Ovary (tissue), 9 donors: ENCODE results near the gene VASN. TPM values are rescaled to one million over a fixed set of nuclear protein-coding genes. Genes with fewer than 3 reads are reported as not detected.
"Not testable (repeated sequence)": the region's sequence is repeated elsewhere in the genome, so short reads cannot be mapped to it uniquely, and the experiment has no call there.

Experiments
- DNase-seq, 5 donors: peaks; one replicate each; pipeline ENCODE4 v3.0.0-alpha.2; 2019 to 2020
- H3K27ac ChIP-seq, 2 donors: fragments of 200-600 bp; one replicate each; pipeline versions ENCODE4 v1.5.1 to v1.8.0; 2019 to 2022
- H3K27me3 ChIP-seq: fragments of 200-600 bp; one replicate; pipeline ENCODE4 v1.8.0; 2022
- H3K36me3 ChIP-seq: fragments of 200-600 bp; sonication (generic); one replicate; pipeline ENCODE4 v1.5.1; 2019
- H3K4me1 ChIP-seq: one replicate; pipeline ENCODE4 v1.8.1; 2013; ENCODE audit warnings: mild to moderate bottlenecking, moderate library complexity; ENCODE audit not compliant: insufficient read depth
- H3K4me3 ChIP-seq: fragments of 200-600 bp; sonication (generic); one replicate; pipeline ENCODE4 v1.5.1; 2017
- H3K9me3 ChIP-seq, 2 donors: fragments of 200-600 bp in 1 of 2; sonication (generic) in 1 of 2; one replicate each; pipeline versions ENCODE4 v1.5.1 to v1.8.1; 2013 to 2019; ENCODE audit warnings: mild to moderate bottlenecking in 1 of 2, moderate library complexity in 1 of 2
- CTCF ChIP-seq, 3 donors: fragments of 450-650 bp in 2 of 3; fragments of 200-600 bp in 1 of 3; IDR thresholded peaks; one replicate each; pipeline versions ENCODE4 v1.5.1 to v1.8.0; 2016 to 2022; ENCODE audit warnings: antibody characterized with exemption in 3 of 3, mild to moderate bottlenecking in 1 of 3
- EP300 ChIP-seq: sonication (generic); formaldehyde crosslinking; IDR thresholded peaks from one replicate; pipeline ENCODE4 v1.6.1; 2017; ENCODE audit warnings: antibody characterized with exemption
- POLR2A ChIP-seq: fragments of 450-650 bp; IDR thresholded peaks from one replicate; pipeline ENCODE4 v1.6.1; 2017; ENCODE audit warnings: antibody characterized with exemption, mild to moderate bottlenecking, moderate library complexity
- WGBS, 3 donors: extraction: QIAGEN DNeasy Blood & Tissue Kit in 1 of 3; methylation state at CpG; one replicate each; pipeline versions ENCODE4 v1.1.5 to v1.1.7; 2013 to 2017; 5-methylcytosine and 5-hydroxymethylcytosine counted together
- intact Hi-C, 4 donors: fragments of 100-400 bp; cut with DNase I; formaldehyde crosslinking; loops; one replicate each; pipeline versions ENCODE4 v1.11.0 to v1.15.1; 2022 to 2023
- polyA plus RNA-seq, 2 donors: library from polyadenylated mRNA; stranded (reverse); fragments of 200-250 nt in 1 of 2; fragments of 350-450 nt in 1 of 2; fragmentation: Illumina TruSeq in 1 of 2; extraction: RNeasy Lipid Tissue Mini Kit (QIAGEN cat#74804) in 1 of 2; gene quantifications; one replicate each; pipeline ENCODE4 v1.2.3, GENCODE V29; 2013 to 2014
- total RNA-seq, 7 donors: library from RNA; depleted of rRNA in 2 of 7; stranded (reverse); fragments of >200 nt in 2 of 7; fragmentation: NEBNext Ultra II Directional in 3 of 7; extraction: Animal tissue kit (Norgen Biotek cat#: 25700) in 3 of 7; gene quantifications; one replicate each; pipeline versions ENCODE4 v1.1.0 to v1.2.4, GENCODE V29; 2016 to 2023
- donor health status: DM: no; HTN: no; CAD: no; lungs with moderate emphysema.
- donor health status: DM: no; HTN: no; CAD: no.
- donor health status: Bipolar disorder and iron deficiency.
- donor health status: DM: yes; HTN: yes; CAD: no.
- donor health status: DM: no; HTN: no; CAD: no.
- donor health status: DM: yes; HTN: yes; CAD: no.

The VASN gene
- total and polyA plus RNA-seq, 9 donors, result 2.4 to 49.5 (median 43.5) TPM

GRCh38 chr16:4332623-4333307 is 38.9 kb upstream of the VASN start:
- no peaks in the 10 kb centered on the region for H3K27me3 ChIP-seq
- H3K9me3 ChIP-seq, result no peaks in the 10 kb centered on the region
- WGBS, 3 donors, result 77 to 86% (median 79%) methylated on average over 16 to 19 of the region's 19 CpGs
- DNase-seq, result no peak
- no peak overlapping the region for H3K4me3 ChIP-seq
- intact Hi-C loops, result loop anchor here in 2 of 4 donors (5.0 to 10.0 kb wide), 2 partner anchors 130 to 348 kb away; no protein-coding TSS in a partner anchor
- TF ChIP-seq EP300, result no peak
- TF ChIP-seq CTCF (IDR thresholded peaks at IDR 0.05), result no peak
- no peak for TF ChIP-seq POLR2A
- no peaks in the 10 kb centered on the region for H3K36me3 ChIP-seq
- no peak overlapping the region for H3K27ac ChIP-seq
- H3K4me1 ChIP-seq, result peaks cover 14% of the 10 kb centered on the region

- no peaks in the 10 kb centered on the region for H3K9me3 ChIP-seq
- intact Hi-C loops, result loop anchor here in 2 of 4 donors (5.0 to 10.0 kb wide), 2 partner anchors 131 to 348 kb away; no protein-coding TSS in a partner anchor
- TF ChIP-seq CTCF (IDR thresholded peaks at IDR 0.05) (no peak), EP300 (no peak), POLR2A (no peak)
- H3K27ac ChIP-seq, result no peak overlapping the region
- peaks cover 11% of the 10 kb centered on the region for H3K4me1 ChIP-seq
- H3K36me3 ChIP-seq, result no peaks in the 10 kb centered on the region
- H3K4me3 ChIP-seq, result no peak overlapping the region
- no peak for DNase-seq
- WGBS, 3 donors, result 79 to 84% (median 80%) methylated on average over 9 of the region's 9 CpGs
- H3K27me3 ChIP-seq, result no peaks in the 10 kb centered on the region
Measured at GRCh38 chr16:4333308-4333638, 38.4 kb upstream of the VASN start.

GRCh38 chr16:4333714-4334113 is 37.9 kb upstream of the VASN start:
- H3K27me3 ChIP-seq, DNase-seq, H3K4me1 ChIP-seq, H3K4me3 ChIP-seq, H3K27ac ChIP-seq, H3K36me3 ChIP-seq, H3K9me3 ChIP-seq: not testable (repeated sequence)
- 89 to 94% (median 91%) methylated on average over 9 of the region's 9 CpGs for WGBS, 3 donors
- intact Hi-C loops, result loop anchor here in 2 of 4 donors (5.0 to 10.0 kb wide), 2 partner anchors 131 to 349 kb away; no protein-coding TSS in a partner anchor

- no peaks in the 10 kb centered on the region for H3K36me3 ChIP-seq
- WGBS, 3 donors, result 83 to 86% (median 84%) methylated on average over 32 of the region's 32 CpGs
- no peaks in the 10 kb centered on the region for H3K9me3 ChIP-seq
- intact Hi-C loops, result loop anchor here in 2 of 4 donors (5.0 to 10.0 kb wide), 2 partner anchors 133 to 350 kb away; no protein-coding TSS in a partner anchor
- H3K4me1 ChIP-seq, result peaks cover 3% of the 10 kb centered on the region
- no peak overlapping the region for H3K4me3 ChIP-seq
- no peak overlapping the region for H3K27ac ChIP-seq
- peak in 1 of 5 donors; percentile 30 for DNase-seq
- no peak for TF ChIP-seq CTCF (IDR thresholded peaks at IDR 0.05)
- TF ChIP-seq POLR2A, result no peak
- TF ChIP-seq EP300, result no peak
- H3K27me3 ChIP-seq, result no peaks in the 10 kb centered on the region
Measured at GRCh38 chr16:4334724-4335495, 36.7 kb upstream of the VASN start.
